HG02678 (cell line): ENCODE data around the gene SPATA31D1.

ENCODE experiments used
- ATAC-seq: cut with Tn5 transposase; IDR thresholded peaks from one replicate; pipeline ENCODE4 v1.9.1; 2021; ENCODE audit warnings: mild to moderate bottlenecking, moderate library complexity; ENCODE audit not compliant: unreplicated experiment

SPATA31D1 gene

GRCh38 chr9:82020331-82020730 is 31.8 kb downstream of the SPATA31D1 start:
- no peak for ATAC-seq

- no peak for ATAC-seq
Measured at GRCh38 chr9:82021198-82021597, 32.6 kb downstream of the SPATA31D1 start.

GRCh38 chr9:82022121-82022520 is 33.5 kb downstream of the SPATA31D1 start:
- ATAC-seq = no peak

GRCh38 chr9:82024908-82025307 is 36.3 kb downstream of the SPATA31D1 start:
- no peak for ATAC-seq

GRCh38 chr9:82031538-82032280 is 43.1 kb downstream of the SPATA31D1 start:
- ATAC-seq = no peak

GRCh38 chr9:82034956-82035731 is 46.6 kb downstream of the SPATA31D1 start:
- ATAC-seq = no peak

- ATAC-seq = no peak
Measured at GRCh38 chr9:82036086-82036485, 47.5 kb downstream of the SPATA31D1 start.

- ATAC-seq = no peak
Measured at GRCh38 chr9:82037126-82037525, 48.6 kb downstream of the SPATA31D1 start.

- no peak for ATAC-seq
Measured at GRCh38 chr9:82038897-82039296, 50.3 kb downstream of the SPATA31D1 start.
